SK-N-SH (cell line): ENCODE measurements around the gene KTN1. TPM values are rescaled to one million over a fixed set of nuclear protein-coding genes. Genes with fewer than 3 reads are reported as not detected.

ENCODE experiments used
- CTCF ChIA-PET: fragments of 300-600, 350-600 bp; formaldehyde crosslinking; extraction: SDS; loops from one replicate; lab custom pipeline; 2021; lab: Yijun Ruan, JAX
- POLR2A ChIA-PET: fragments of 350-600 bp; sonication (Branson Sonifier 250); formaldehyde crosslinking; extraction: SDS; loops from one replicate; lab custom pipeline; 2020; ENCODE audit warnings: antibody characterized with exemption, inconsistent platforms; lab: Yijun Ruan, JAX
- DNase-seq: peaks from one replicate; pipeline ENCODE4 v3.0.0; 2012
- H2AFZ ChIP-seq: fragments of 200-600 bp; sonication (generic); 2 replicates; pipeline ENCODE4 v1.8.1; 2016; ENCODE audit warnings: antibody characterized with exemption, mild to moderate bottlenecking, low read depth
- H3F3A ChIP-seq: fragments of 200-600 bp; sonication (generic); replicated peaks from 2 replicates; pipeline ENCODE3; 2016; ENCODE audit warnings: antibody characterized with exemption, mild to moderate bottlenecking; ENCODE audit not compliant: insufficient read depth
- H3K27ac ChIP-seq, 2 experiments: fragments of 200-500 bp in 1 of 2; fragments of 200-600 bp in 1 of 2; sonication (Bioruptor generic) in 1 of 2; sonication (generic), shearing (Covaris generic) in 1 of 2; 2 replicates each; pipeline versions ENCODE4 v1.5.1 to v1.6.1; 2014 to 2016; ENCODE audit warnings: low read depth in 2 of 2, inconsistent platforms in 1 of 2, low read length in 1 of 2, mild to moderate bottlenecking in 1 of 2, mixed read lengths in 1 of 2
- H3K27me3 ChIP-seq: fragments of 200-600 bp; sonication (generic), shearing (Covaris generic); 2 replicates; pipeline ENCODE4 v1.6.1; 2016; ENCODE audit warnings: mixed run types; ENCODE audit not compliant: insufficient read depth
- H3K36me3 ChIP-seq, 2 experiments: fragments of 200-500 bp in 1 of 2; fragments of 200-600 bp in 1 of 2; sonication (Bioruptor generic) in 1 of 2; sonication (generic) in 1 of 2; replicated peaks in 1 of 2; 2 replicates each; pipeline versions ENCODE3 to v1.5.1; 2014 to 2016; ENCODE audit warnings: low read length in 1 of 2, mild to moderate bottlenecking in 1 of 2; ENCODE audit not compliant: insufficient read depth in 2 of 2, control insufficient read depth in 1 of 2
- H3K4me1 ChIP-seq, 2 experiments: fragments of 200-500 bp in 1 of 2; fragments of 200-600 bp in 1 of 2; sonication (Bioruptor generic) in 1 of 2; sonication (generic), shearing (Covaris generic) in 1 of 2; 2 replicates each; pipeline versions ENCODE4 v1.5.1 to v1.6.1; 2014 to 2016; ENCODE audit warnings: low read depth in 1 of 2, low read length in 1 of 2, mixed run types in 1 of 2; ENCODE audit not compliant: insufficient read depth in 2 of 2, control insufficient read depth in 1 of 2
- H3K4me2 ChIP-seq: fragments of 200-600 bp; sonication (generic), shearing (Covaris generic); 2 replicates; pipeline ENCODE4 v1.6.1; 2017; ENCODE audit warnings: mixed run types
- H3K4me3 ChIP-seq, 2 experiments: fragments of 200-500 bp in 1 of 2; fragments of 200-600 bp in 1 of 2; sonication (Bioruptor generic) in 1 of 2; sonication (generic), shearing (Covaris generic) in 1 of 2; 2 replicates each; pipeline versions ENCODE4 v1.5.1 to v1.8.1; 2014 to 2016; ENCODE audit warnings: low read depth in 2 of 2, inconsistent platforms in 1 of 2, low read length in 1 of 2, mild to moderate bottlenecking in 1 of 2, mixed read lengths in 1 of 2, moderate library complexity in 1 of 2
- H3K79me2 ChIP-seq: fragments of 200-600 bp; sonication (generic); 2 replicates; pipeline ENCODE4 v1.8.1; 2017; ENCODE audit warnings: mild to moderate bottlenecking; ENCODE audit not compliant: insufficient read depth
- H3K9ac ChIP-seq: fragments of 200-600 bp; sonication (generic); 2 replicates; pipeline ENCODE4 v1.6.1; 2017; ENCODE audit warnings: mixed run types
- H3K9me2 ChIP-seq: fragments of 200-600 bp; sonication (generic); 2 replicates; pipeline ENCODE4 v1.6.1; 2017; ENCODE audit warnings: mixed run types
- H3K9me3 ChIP-seq: fragments of 200-600 bp; sonication (generic); 2 replicates; pipeline ENCODE4 v1.6.1; 2017; ENCODE audit warnings: mixed run types, mild to moderate bottlenecking, moderate library complexity
- H4K20me1 ChIP-seq: fragments of 200-600 bp; sonication (generic); 2 replicates; pipeline ENCODE4 v1.6.1; 2017; ENCODE audit warnings: mild to moderate bottlenecking, mixed run types; ENCODE audit not compliant: insufficient read depth
- EZH2phosphoT487 ChIP-seq: fragments of 200-600 bp; sonication (generic); IDR thresholded peaks from 2 replicates; pipeline ENCODE4 v1.6.1; 2017; ENCODE audit warnings: low read depth, mixed run types, mild to moderate bottlenecking, antibody characterized with exemption, moderate library complexity, borderline replicate concordance
- FOSL2 ChIP-seq: IDR thresholded peaks from 2 replicates; pipeline ENCODE4 v1.4.0; 2012; ENCODE audit warnings: low read depth, mild to moderate bottlenecking, moderate library complexity, borderline replicate concordance
- FOXJ3 ChIP-seq: sonication (generic); formaldehyde crosslinking; IDR thresholded peaks from 2 replicates; pipeline ENCODE4 v1.5.1; 2020; ENCODE audit warnings: mild to moderate bottlenecking, missing genetic modification reagents
- GABPA ChIP-seq: IDR thresholded peaks from 2 replicates; pipeline ENCODE4 v1.4.0; 2012; ENCODE audit warnings: low read depth, mild to moderate bottlenecking
- NRF1 ChIP-seq: IDR thresholded peaks from 2 replicates; pipeline ENCODE4 v1.6.1; 2012; ENCODE audit warnings: low read depth, mild to moderate bottlenecking, low read length
- POLR2AphosphoS5 ChIP-seq: IDR thresholded peaks from 2 replicates; pipeline ENCODE4 v1.6.1; 2012; ENCODE audit warnings: low read depth, low read length
- RCOR1 ChIP-seq: fragments of 150-350 bp; IDR thresholded peaks from 2 replicates; pipeline ENCODE4 v1.6.1; 2017; ENCODE audit warnings: antibody characterized with exemption, low read length
- RFX5 ChIP-seq: IDR thresholded peaks from 2 replicates; pipeline ENCODE4 v1.6.1; 2012; ENCODE audit warnings: mild to moderate bottlenecking, improper control_type of control experiment, low read length
- RXRA ChIP-seq: IDR thresholded peaks from 2 replicates; pipeline ENCODE4 v1.4.0; 2012; ENCODE audit warnings: low read depth, mild to moderate bottlenecking, borderline replicate concordance
- SIN3A ChIP-seq: IDR thresholded peaks from 2 replicates; pipeline ENCODE4 v1.6.1; 2012; ENCODE audit warnings: low read depth, mild to moderate bottlenecking, low read length, moderate library complexity, borderline replicate concordance
- TEAD4 ChIP-seq: IDR thresholded peaks from 2 replicates; pipeline ENCODE4 v1.4.0; 2012; ENCODE audit warnings: mild to moderate bottlenecking, borderline replicate concordance; ENCODE audit not compliant: insufficient read depth
- YY1 ChIP-seq: IDR thresholded peaks from 2 replicates; pipeline ENCODE4 v1.4.0; 2012; ENCODE audit warnings: low read depth, mild to moderate bottlenecking
- WGBS: methylation state at CpG from one replicate; pipeline ENCODE4 v1.1.6; 2017; ENCODE audit warnings: low lambda C conversion rate; 5-methylcytosine and 5-hydroxymethylcytosine counted together
- polyA plus RNA-seq, 3 experiments: library from polyadenylated mRNA; depleted of rRNA; stranded (reverse); fragments of >200 nt; gene quantifications; 2 replicates each; pipeline ENCODE4 v1.2.3, GENCODE V29; 2012
- small RNA-seq, 7 experiments: library from RNA; depleted of rRNA; stranded (forward); fragments of <200 nt; gene quantifications; one replicate each; pipeline ENCODE3, GENCODE V24; 2012
- TF ChIP-seq, protein P1 (sequence below): fragments of 150-350 bp; IDR thresholded peaks from 2 replicates; pipeline ENCODE4 v1.6.1; 2017; ENCODE audit warnings: antibody characterized with exemption, low read length, low read depth, borderline replicate concordance
- TF ChIP-seq, protein P2 (sequence below): IDR thresholded peaks from 2 replicates; pipeline ENCODE4 v1.4.0; 2012; ENCODE audit warnings: low read depth, borderline replicate concordance
- TF ChIP-seq, protein P3 (sequence below): fragments of 150-350 bp; IDR thresholded peaks from 2 replicates; pipeline ENCODE4 v1.6.1; 2016; ENCODE audit warnings: mild to moderate bottlenecking, low read depth, low read length
- TF ChIP-seq, protein P4 (sequence below): fragments of 200-600 bp; sonication (generic); IDR thresholded peaks from 2 replicates; pipeline ENCODE4 v1.6.1; 2017; ENCODE audit warnings: antibody characterized with exemption, mild to moderate bottlenecking, moderate library complexity

The KTN1 gene
- polyA plus RNA-seq, 1 of the 3 experiments (the other 2 are of a cell fraction) = 39.5 TPM

DNA sequence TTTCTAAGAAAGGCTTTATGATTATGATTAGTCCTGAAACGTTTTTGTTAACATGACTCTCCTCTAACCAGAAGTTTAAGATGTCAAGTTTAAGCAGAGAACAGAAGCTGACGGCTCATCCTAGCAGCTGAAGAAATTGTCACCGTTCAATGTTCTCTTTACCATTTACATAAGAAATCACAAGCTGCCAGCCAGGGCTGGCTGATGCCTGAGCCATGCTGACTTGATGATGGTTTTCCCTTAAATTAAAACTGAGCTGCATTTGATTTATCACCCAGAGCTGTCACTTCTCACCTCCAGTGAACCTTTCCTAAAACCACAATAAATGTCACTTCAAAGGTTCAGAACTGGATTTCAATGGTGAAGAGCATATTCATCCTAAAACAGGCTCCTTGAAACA is 153.6 kb downstream of the KTN1 start:
- CTCF ChIA-PET = interaction anchor here (0.7 to 1.6 kb wide), 4 partner anchors 10 to 741 kb away, joined by 3 to 7 read pairs (median 4); no protein-coding TSS in a partner anchor
- no peaks in the 10 kb centered on the region for H3K9me2 ChIP-seq
- H3K9ac ChIP-seq = no peak overlapping the region
- H3K27ac ChIP-seq = no peak overlapping the region
- no peak for TF ChIP-seq POLR2AphosphoS5
- TF ChIP-seq YY1 = no peak
- no peak for TF ChIP-seq RFX5
- no peak for TF ChIP-seq NRF1
- TF ChIP-seq EZH2phosphoT487 = no peak
- TF ChIP-seq FOXJ3 = no peak
- no peak for TF ChIP-seq RXRA
- TF ChIP-seq, protein P1, sequence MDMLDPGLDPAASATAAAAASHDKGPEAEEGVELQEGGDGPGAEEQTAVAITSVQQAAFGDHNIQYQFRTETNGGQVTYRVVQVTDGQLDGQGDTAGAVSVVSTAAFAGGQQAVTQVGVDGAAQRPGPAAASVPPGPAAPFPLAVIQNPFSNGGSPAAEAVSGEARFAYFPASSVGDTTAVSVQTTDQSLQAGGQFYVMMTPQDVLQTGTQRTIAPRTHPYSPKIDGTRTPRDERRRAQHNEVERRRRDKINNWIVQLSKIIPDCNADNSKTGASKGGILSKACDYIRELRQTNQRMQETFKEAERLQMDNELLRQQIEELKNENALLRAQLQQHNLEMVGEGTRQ = no peak
- TF ChIP-seq GABPA = no peak
- TF ChIP-seq, protein P2, sequence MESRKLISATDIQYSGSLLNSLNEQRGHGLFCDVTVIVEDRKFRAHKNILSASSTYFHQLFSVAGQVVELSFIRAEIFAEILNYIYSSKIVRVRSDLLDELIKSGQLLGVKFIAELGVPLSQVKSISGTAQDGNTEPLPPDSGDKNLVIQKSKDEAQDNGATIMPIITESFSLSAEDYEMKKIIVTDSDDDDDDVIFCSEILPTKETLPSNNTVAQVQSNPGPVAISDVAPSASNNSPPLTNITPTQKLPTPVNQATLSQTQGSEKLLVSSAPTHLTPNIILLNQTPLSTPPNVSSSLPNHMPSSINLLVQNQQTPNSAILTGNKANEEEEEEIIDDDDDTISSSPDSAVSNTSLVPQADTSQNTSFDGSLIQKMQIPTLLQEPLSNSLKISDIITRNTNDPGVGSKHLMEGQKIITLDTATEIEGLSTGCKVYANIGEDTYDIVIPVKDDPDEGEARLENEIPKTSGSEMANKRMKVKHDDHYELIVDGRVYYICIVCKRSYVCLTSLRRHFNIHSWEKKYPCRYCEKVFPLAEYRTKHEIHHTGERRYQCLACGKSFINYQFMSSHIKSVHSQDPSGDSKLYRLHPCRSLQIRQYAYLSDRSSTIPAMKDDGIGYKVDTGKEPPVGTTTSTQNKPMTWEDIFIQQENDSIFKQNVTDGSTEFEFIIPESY = no peak
- TF ChIP-seq SIN3A = no peak
- TF ChIP-seq TEAD4 = no peak
- TF ChIP-seq, protein P3, sequence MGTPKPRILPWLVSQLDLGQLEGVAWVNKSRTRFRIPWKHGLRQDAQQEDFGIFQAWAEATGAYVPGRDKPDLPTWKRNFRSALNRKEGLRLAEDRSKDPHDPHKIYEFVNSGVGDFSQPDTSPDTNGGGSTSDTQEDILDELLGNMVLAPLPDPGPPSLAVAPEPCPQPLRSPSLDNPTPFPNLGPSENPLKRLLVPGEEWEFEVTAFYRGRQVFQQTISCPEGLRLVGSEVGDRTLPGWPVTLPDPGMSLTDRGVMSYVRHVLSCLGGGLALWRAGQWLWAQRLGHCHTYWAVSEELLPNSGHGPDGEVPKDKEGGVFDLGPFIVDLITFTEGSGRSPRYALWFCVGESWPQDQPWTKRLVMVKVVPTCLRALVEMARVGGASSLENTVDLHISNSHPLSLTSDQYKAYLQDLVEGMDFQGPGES = no peak
- no peak for TF ChIP-seq FOSL2
- TF ChIP-seq, protein P4, sequence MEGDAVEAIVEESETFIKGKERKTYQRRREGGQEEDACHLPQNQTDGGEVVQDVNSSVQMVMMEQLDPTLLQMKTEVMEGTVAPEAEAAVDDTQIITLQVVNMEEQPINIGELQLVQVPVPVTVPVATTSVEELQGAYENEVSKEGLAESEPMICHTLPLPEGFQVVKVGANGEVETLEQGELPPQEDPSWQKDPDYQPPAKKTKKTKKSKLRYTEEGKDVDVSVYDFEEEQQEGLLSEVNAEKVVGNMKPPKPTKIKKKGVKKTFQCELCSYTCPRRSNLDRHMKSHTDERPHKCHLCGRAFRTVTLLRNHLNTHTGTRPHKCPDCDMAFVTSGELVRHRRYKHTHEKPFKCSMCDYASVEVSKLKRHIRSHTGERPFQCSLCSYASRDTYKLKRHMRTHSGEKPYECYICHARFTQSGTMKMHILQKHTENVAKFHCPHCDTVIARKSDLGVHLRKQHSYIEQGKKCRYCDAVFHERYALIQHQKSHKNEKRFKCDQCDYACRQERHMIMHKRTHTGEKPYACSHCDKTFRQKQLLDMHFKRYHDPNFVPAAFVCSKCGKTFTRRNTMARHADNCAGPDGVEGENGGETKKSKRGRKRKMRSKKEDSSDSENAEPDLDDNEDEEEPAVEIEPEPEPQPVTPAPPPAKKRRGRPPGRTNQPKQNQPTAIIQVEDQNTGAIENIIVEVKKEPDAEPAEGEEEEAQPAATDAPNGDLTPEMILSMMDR = no peak
- no peak for TF ChIP-seq RCOR1
- no peaks in the 10 kb centered on the region for H3K4me1 ChIP-seq
- H3K27me3 ChIP-seq = no peaks in the 10 kb centered on the region
- no peaks in the 10 kb centered on the region for H3K9me3 ChIP-seq
- H3F3A ChIP-seq = no peaks in the 10 kb centered on the region
- H3K4me2 ChIP-seq = no peak overlapping the region
- no peaks in the 10 kb centered on the region for H3K79me2 ChIP-seq
- H3K4me3 ChIP-seq = no peak overlapping the region
- POLR2A ChIA-PET = no interaction called here
- no peaks in the 10 kb centered on the region for H3K36me3 ChIP-seq
- no peak for DNase-seq
- H2AFZ ChIP-seq = no peak overlapping the region
- WGBS = 4% methylated on average over 3 of the region's 3 CpGs
- no peaks in the 10 kb centered on the region for H4K20me1 ChIP-seq

Small RNA genes within 50 kb of the gene (small RNA-seq; reads per million reads assigned to genes)
- gene RF00019 = 0 reads per million in 7 experiments

Other genes with a start within 250 kb of the KTN1 start
- gene ATG14, start 168.4 kb upstream of the KTN1 start, polyA plus RNA-seq (2012; rRNA removed) = 4.3 and 5.4 TPM in 2 replicates
- not detected in 2 replicates for gene TBPL2, start 139.6 kb upstream of the KTN1 start, polyA plus RNA-seq (2012; rRNA removed)